HG03575 (cell line): ENCODE data around the gene NDUFS6.

Experiments used
- ATAC-seq: cut with Tn5 transposase; IDR thresholded peaks from one replicate; pipeline ENCODE4 v1.9.1; 2021; ENCODE audit not compliant: unreplicated experiment, insufficient number of reproducible peaks, low FRiP score; ENCODE audit errors: extremely low read depth

The NDUFS6 gene

GRCh38 chr5:1764606-1764960, 36.6 kb upstream of the NDUFS6 start:
- no peak for ATAC-seq

DNA sequence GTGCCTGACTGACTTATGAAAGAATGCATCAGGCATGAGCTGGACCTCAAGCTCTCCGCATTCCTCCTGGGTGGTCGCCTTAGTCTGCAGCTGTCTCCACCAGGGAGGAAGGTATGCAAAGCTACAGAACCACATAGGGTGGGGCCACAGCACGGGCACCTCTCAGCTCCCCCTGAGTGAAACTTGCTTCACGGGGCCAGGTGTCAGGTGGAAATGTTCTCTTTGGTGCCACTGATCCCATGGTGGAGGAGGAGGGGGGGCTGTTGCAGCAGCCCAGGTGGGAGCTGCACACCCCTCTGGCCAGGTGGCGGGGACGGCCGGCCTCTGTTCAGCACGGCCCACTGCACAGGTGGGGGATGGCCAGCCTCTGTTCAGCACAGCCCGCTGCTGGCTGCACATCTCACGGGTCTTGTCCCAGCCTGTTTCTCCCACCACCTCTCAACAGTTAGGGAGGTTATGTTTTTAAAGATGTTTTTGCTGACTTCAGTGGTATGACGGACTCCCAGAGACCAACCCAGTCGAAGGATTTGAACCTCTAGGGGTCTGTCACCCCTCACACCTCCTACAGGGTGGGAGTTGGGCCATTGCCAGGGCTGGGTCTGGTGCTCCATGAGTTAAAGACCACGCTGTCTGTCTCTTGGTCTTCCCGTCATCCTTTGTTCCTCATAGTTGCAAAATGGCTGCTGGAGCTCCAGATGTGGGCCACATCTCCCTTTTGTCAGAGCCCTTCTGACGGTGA, 35.9 kb upstream of the NDUFS6 start:
- no peak for ATAC-seq

- ATAC-seq: no peak
Measured at GRCh38 chr5:1765880-1766235, 35.3 kb upstream of the NDUFS6 start.

- no peak for ATAC-seq
Measured at GRCh38 chr5:1767524-1768282, 33.5 kb upstream of the NDUFS6 start.

DNA sequence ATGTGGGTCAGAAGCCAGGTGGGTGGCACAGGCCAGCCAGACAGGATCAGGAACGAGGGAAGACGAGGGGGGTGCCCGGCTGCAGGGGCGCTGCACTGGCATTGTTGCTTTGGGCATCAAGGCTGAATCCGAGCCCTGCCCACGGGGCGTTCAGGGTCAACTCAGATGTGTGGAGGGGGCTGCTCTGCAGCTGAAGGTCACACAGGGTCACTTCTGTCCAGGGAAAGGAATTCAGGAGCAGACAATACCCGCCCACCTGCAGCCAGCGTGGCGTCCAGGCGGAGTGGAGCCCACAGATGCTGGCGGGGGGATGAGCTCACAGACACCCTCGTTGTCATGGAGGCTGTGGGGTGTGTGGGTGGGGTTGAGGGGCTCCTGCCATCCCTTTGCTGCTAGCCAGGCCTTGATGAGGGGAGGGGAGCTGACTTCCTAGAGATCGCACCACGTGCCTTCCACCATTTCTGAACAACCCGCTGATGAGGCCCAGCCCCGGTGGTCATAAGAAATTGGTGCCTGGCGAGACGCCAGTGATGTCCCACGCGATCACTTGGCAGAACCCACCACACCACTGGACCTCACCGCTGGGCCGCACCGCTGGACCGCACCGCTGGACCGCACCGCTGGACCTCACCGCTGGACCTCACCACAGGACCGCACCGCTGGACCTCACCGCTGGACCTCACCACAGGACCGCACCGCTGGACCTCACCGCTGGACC, 32.8 kb upstream of the NDUFS6 start:
- no peak for ATAC-seq

GRCh38 chr5:1769017-1769640, 32.1 kb upstream of the NDUFS6 start:
- no peak for ATAC-seq

DNA sequence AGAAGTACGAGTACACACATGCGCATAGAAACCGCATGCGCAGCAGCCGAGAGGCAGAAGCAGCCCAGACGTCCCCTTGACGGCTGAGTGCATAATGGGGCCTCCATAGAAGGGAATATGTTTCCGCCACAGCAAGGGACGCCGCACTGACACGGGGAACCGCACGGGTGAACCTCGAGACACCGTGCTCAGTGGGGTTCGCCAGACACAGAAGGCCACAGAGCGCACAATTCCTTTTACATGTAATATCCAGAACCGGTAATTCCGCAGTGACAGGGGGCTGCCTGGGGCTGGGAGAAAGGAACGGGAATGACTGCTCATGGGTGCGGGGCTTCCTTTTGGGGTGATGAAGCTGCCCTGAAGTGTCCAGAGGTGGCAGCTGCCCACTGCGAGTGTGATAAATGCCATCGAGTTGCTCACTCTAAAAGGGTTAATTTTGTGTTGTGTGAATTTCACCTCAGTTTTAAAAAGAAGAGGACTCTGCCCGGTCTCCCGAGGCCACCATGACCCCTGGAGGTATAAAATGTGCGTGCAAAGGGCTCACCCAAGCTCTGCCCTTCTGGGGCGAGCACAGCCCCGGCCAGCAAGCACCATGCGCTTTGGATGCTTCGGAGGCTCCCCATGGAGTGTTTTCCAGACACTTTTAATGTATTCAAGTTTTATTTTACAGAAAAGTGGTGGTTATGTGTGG, 31.3 kb upstream of the NDUFS6 start:
- ATAC-seq: no peak

GRCh38 chr5:1770443-1770802, 30.8 kb upstream of the NDUFS6 start:
- no peak for ATAC-seq

GRCh38 chr5:1771149-1772065, 29.8 kb upstream of the NDUFS6 start:
- ATAC-seq: no peak

DNA sequence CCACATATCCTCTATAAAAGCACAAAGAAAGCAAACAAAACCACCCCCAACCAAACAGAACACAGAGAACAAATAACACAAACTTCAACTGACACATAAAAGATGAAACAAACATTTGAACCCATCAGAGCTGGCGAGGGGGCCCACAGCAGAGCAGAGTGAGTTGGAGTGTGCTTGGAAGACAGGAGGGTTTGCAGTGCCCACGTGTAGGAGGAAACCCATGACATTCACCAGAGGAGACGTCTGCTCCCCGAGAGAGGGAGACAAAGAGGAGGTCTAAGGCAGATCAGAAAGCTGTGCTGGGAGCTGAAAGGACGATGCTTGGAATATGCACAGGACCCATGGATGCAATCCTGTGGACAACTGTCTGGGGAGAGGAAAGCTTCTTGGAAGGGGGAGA, 28.6 kb upstream of the NDUFS6 start:
- ATAC-seq: no peak

DNA sequence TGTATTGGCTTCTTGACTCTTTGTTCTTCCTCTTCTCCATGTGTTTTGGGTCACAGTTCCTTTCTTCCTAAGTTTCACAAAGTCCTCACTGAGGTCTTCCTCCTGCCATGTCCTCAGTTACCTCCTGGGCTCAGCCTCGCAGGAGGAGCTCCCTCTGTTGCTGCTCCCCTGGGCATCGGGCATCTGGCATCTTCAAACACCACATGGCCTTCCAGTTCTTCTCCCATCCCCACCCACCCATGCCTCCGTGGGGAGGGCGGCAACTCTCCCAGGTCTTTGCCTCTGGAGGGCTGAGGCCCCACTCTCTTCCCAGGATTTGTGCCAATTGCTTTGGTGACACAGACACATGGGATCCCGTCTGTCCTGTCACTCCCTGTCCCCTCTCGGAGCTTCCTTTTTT, 24.4 kb upstream of the NDUFS6 start:
- ATAC-seq: no peak

DNA sequence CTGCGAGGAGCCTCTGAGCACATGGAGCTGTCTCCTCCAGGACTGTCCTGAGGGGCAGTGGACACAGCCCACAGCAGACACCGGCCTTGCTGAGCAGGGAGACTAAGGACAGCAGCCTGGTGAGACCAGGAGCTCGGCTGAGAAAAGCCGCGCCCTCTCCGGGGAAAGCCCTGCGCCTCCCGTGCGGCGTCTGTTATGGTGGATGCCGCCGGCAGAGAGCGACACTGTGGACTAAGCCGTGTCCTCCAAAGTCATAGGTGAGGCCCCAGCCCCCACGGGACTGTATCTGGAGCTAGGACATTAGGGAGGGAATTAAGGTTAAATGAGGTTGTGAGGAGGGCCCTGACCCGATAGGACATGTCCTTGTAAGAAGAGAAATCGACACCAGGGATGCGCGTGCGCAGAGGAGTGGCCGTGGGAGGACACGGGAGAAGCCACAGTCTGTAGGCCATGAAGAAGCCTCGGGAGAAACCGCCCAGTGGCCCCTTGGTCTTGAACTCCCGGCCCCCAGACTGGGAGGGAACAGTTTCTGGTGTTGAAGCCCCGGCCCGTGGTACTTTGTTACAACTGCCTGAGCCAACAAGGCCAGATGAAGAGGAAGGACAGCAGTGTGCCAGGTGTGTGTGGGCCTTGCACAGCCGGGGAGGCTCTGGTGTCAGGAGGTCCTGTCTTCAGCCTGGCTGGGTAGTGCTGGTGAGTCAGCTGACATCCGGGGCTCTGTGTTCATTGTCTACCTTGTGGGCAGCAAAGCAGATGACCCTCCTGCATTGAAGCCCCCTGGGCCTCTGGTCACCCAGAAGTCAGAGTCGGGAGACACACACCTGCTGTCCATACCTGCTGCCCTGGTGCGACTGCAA, 23.7 kb upstream of the NDUFS6 start:
- no peak for ATAC-seq

GRCh38 chr5:1778138-1779020, 22.8 kb upstream of the NDUFS6 start:
- no peak for ATAC-seq

DNA sequence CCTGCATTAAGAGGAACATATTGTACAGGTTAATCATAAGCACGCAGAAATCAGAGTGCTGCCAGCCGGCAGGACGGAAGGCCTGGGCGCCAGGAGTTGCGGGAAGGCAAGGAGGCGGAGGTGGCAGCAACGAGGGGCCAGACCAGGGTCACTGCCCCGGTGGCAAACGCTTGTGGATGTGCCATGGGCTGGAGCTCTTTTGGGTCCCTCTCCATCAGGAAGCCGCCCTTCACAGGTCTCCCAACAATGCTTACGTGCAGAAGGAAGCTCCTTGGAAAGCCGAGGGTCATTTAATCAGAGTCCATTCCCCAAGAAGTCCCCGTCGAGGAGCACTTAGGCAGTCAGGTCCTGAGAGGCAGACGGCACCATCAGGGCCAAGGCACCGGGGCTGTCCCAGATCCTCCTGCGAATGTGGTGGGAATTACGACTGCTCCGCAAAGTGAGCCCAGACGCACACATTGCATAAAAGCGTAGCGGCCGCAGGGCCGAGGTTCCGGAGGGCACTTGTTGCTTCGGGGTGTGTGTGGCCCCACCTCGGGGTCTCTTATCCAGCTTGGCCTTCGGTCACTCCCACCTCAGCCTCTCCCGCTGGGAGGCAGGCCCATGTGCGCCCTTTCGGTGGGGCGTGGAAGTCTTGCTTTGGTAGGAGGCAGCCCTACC, 22.1 kb upstream of the NDUFS6 start:
- no peak for ATAC-seq

GRCh38 chr5:1779782-1780613, 21.2 kb upstream of the NDUFS6 start:
- ATAC-seq: no peak
